GM12878 (cell line): ENCODE data around the gene STK16. TPM values are rescaled to one million over a fixed set of nuclear protein-coding genes. Genes with fewer than 3 reads are reported as not detected.
A peak's percentile ranks its signal among the peaks of the same experiment; 100 is the strongest.

Experiments
- ASH2L ChIP-seq: fragments of 300-600, 200-600 bp; sonication (generic); IDR thresholded peaks from 2 replicates; pipeline ENCODE4 v1.6.1; 2017; ENCODE audit warnings: low read depth, mild to moderate bottlenecking, borderline replicate concordance
- BCL11A ChIP-seq: IDR thresholded peaks from 2 replicates; pipeline ENCODE4 v1.6.1; 2011; ENCODE audit warnings: low read depth, low read length
- BHLHE40 ChIP-seq, 2 experiments: fragments of 450-650 bp in 1 of 2; IDR thresholded peaks; 2 replicates each; pipeline ENCODE4 v1.6.1; 2011 to 2017; ENCODE audit warnings: low read depth in 2 of 2, borderline replicate concordance in 1 of 2, improper control_type of control experiment in 1 of 2, low read length in 1 of 2, mild to moderate bottlenecking in 1 of 2
- BMI1 ChIP-seq: fragments of 450-650 bp; IDR thresholded peaks from 2 replicates; pipeline ENCODE4 v1.6.1; 2016; ENCODE audit warnings: mild to moderate bottlenecking, moderate library complexity, borderline replicate concordance
- CBFB ChIP-seq: IDR thresholded peaks from 2 replicates; pipeline ENCODE4 v1.6.1; 2016; ENCODE audit warnings: antibody characterized with exemption, low read depth
- CREM ChIP-seq: IDR thresholded peaks from 2 replicates; pipeline ENCODE4 v1.6.1; 2014; ENCODE audit warnings: antibody characterized with exemption, low read depth
- CUX1 ChIP-seq: IDR thresholded peaks from 2 replicates; pipeline ENCODE4 v1.6.1; 2012; ENCODE audit warnings: improper control_type of control experiment, low read depth, low read length; ENCODE audit not compliant: insufficient replicate concordance
- EED ChIP-seq: sonication (generic); IDR thresholded peaks from 2 replicates; pipeline ENCODE4 v1.6.1; 2016; ENCODE audit warnings: antibody characterized with exemption, low read depth
- EP300 ChIP-seq, 2 experiments: fragments of 150-350 bp in 1 of 2; IDR thresholded peaks; 2 replicates each; pipeline ENCODE4 v1.6.1; 2011 to 2012; ENCODE audit warnings: low read depth in 2 of 2, low read length in 2 of 2, borderline replicate concordance in 1 of 2, improper control_type of control experiment in 1 of 2, inconsistent platforms in 1 of 2; ENCODE audit not compliant: control insufficient read depth in 1 of 2
- HCFC1 ChIP-seq: fragments of 150-350 bp; IDR thresholded peaks from 2 replicates; pipeline ENCODE4 v1.6.1; 2014; ENCODE audit warnings: low read length
- IKZF1 ChIP-seq: fragments of 450-650 bp; conservative IDR thresholded peaks from 2 replicates; pipeline ENCODE4 v1.6.1; 2017; ENCODE audit warnings: antibody characterized with exemption, mild to moderate bottlenecking
- IRF5 ChIP-seq: fragments of 450-650 bp; IDR thresholded peaks from 2 replicates; pipeline ENCODE4 v1.6.1; 2017; ENCODE audit warnings: borderline replicate concordance
- LARP7 ChIP-seq: fragments of 450-650 bp; IDR thresholded peaks from 2 replicates; pipeline ENCODE4 v1.6.1; 2017; ENCODE audit warnings: mild to moderate bottlenecking
- MEF2B ChIP-seq: fragments of 450-650 bp; IDR thresholded peaks from 2 replicates; pipeline ENCODE4 v1.6.1; 2018; ENCODE audit warnings: mild to moderate bottlenecking, moderate library complexity; ENCODE audit not compliant: partially characterized antibody, poor library complexity, severe bottlenecking
- MXI1 ChIP-seq: fragments of 150-350 bp; IDR thresholded peaks from 2 replicates; pipeline ENCODE4 v1.6.1; 2011; ENCODE audit warnings: low read depth, mild to moderate bottlenecking, inconsistent platforms, low read length, improper control_type of control experiment
- MYC ChIP-seq: IDR thresholded peaks from 2 replicates; pipeline ENCODE4 v1.6.1; 2011; ENCODE audit warnings: mild to moderate bottlenecking, low read length, moderate library complexity, inconsistent platforms; ENCODE audit not compliant: insufficient read depth, insufficient replicate concordance, insufficient read length, severe bottlenecking
- NBN ChIP-seq: fragments of 450-650 bp; IDR thresholded peaks from 2 replicates; pipeline ENCODE4 v1.6.1; 2016
- NR2F1 ChIP-seq: fragments of 450-650 bp; conservative IDR thresholded peaks from 2 replicates; pipeline ENCODE4 v1.6.1; 2017; ENCODE audit warnings: mild to moderate bottlenecking
- POLR2AphosphoS2 ChIP-seq: IDR thresholded peaks from 2 replicates; pipeline ENCODE4 v1.6.1; 2011; ENCODE audit warnings: low read depth, mild to moderate bottlenecking, low read length, improper control_type of control experiment, moderate library complexity
- RUNX3 ChIP-seq: IDR thresholded peaks from 2 replicates; pipeline ENCODE4 v1.6.1; 2012; ENCODE audit warnings: low read length, inconsistent platforms
- STAT1 ChIP-seq: fragments of 450-650 bp; conservative IDR thresholded peaks from 2 replicates; pipeline ENCODE4 v1.6.1; 2014; ENCODE audit warnings: antibody characterized with exemption, mild to moderate bottlenecking
- SUPT20H ChIP-seq: IDR thresholded peaks from 2 replicates; pipeline ENCODE4 v1.6.1; 2011; ENCODE audit warnings: low read depth, mild to moderate bottlenecking, low read length, moderate library complexity, borderline replicate concordance; ENCODE audit not compliant: control insufficient read depth
- TCF12 ChIP-seq: IDR thresholded peaks from 2 replicates; pipeline ENCODE4 v1.6.1; 2011; ENCODE audit warnings: low read depth, mild to moderate bottlenecking, low read length
- YBX1 ChIP-seq: fragments of 450-650 bp; IDR thresholded peaks from 2 replicates; pipeline ENCODE4 v1.6.1; 2016; ENCODE audit warnings: antibody characterized with exemption
- polyA plus RNA-seq, 11 experiments: library from polyadenylated mRNA; depleted of rRNA in 4 of 11; unstranded in 6 of 11; stranded (reverse) in 5 of 11; fragments of >200 nt; fragmentation: Nextera tagmentation in 4 of 11; fragmentation: Illumina TruSeq in 1 of 11; extraction: Ambion mirVana in 4 of 11; extraction: Trizol in 1 of 11; gene quantifications; 1 replicate in 1 of 11; 2 replicates in 10 of 11; pipeline versions ENCODE4 v1.2.1 to v1.2.3, GENCODE V29; 2011 to 2016; ENCODE audit warnings: inconsistent platforms in 2 of 11, missing spikeins in 2 of 11, low read depth in 1 of 11
- total RNA-seq, 4 experiments: library from RNA; depleted of rRNA in 3 of 4; stranded (reverse); fragments of >200 nt in 3 of 4; fragmentation: Illumina TruSeq in 1 of 4; extraction: Trizol in 1 of 4; gene quantifications; 2 replicates each; pipeline versions ENCODE4 v1.2.1 to v1.2.3, GENCODE V29; 2013 to 2021

STK16 gene
- total and polyA plus RNA-seq, 10 of the 15 experiments (the other 5 are each of a cell fraction or from before 2014, with no cell fraction given), result 4.3 to 50.1 (median 17.9) TPM

GRCh38 chr2:219252900-219253752 is 7.8 kb downstream of the STK16 start, which contains the start of gene TUBA4B (continued):
- peak; percentile 35 for TF ChIP-seq MEF2B
- no peak for TF ChIP-seq HCFC1
- no peak; a peak in 1 of 4 replicates for TF ChIP-seq BHLHE40 (IDR thresholded peaks at IDR 0.05; ENCODE audit: borderline replicate concordance in 1 of 2, low read depth in 2 of 2, low read length in 1 of 2)
- peak; percentile 32; the same call in 1 of the 2 replicates for TF ChIP-seq CBFB
- TF ChIP-seq ASH2L, result no peak
- TF ChIP-seq EP300 (IDR thresholded peaks at IDR 0.05; ENCODE audit: borderline replicate concordance in 1 of 2, control insufficient read depth in 1 of 2, low read depth in 2 of 2, low read length in 2 of 2), result 0 out of 4 replicates have a peak, but pooled peaks of 1 of the 2 experiments have one; percentile 37
- no peak for TF ChIP-seq STAT1
- no peak; the same call in 1 of the 2 replicates for TF ChIP-seq LARP7
- TF ChIP-seq NBN, result peak; percentile 55
- peak; percentile 15; the same call in 1 of the 2 replicates for TF ChIP-seq BCL11A
- peak; percentile 31; the same call in 1 of the 2 replicates for TF ChIP-seq CREM
- no peak for TF ChIP-seq SUPT20H
- TF ChIP-seq NR2F1, result peak; percentile 84
- peak; percentile 54; the same call in 1 of the 2 replicates for TF ChIP-seq MXI1
- TF ChIP-seq EED, result peak; percentile 90
- no peak for TF ChIP-seq BMI1
- peak; percentile 87 for TF ChIP-seq IKZF1
- TF ChIP-seq RUNX3, result peak; percentile 87
- no peak for TF ChIP-seq POLR2AphosphoS2
- 0 out of 2 replicates have a peak, but pooled peaks have one; percentile 12 for TF ChIP-seq IRF5
- TF ChIP-seq MYC, result peak; percentile 57
- TF ChIP-seq TCF12, result no peak
- TF ChIP-seq CUX1, result no peak
- no peak for TF ChIP-seq YBX1
